WTC11 (cell line): ENCODE measurements around the gene EPS8L1.

Source experiments
- ATF3 ChIP-seq: sonication (generic); formaldehyde crosslinking; conservative IDR thresholded peaks from 2 replicates; pipeline ENCODE4 v1.8.1; 2022; ENCODE audit warnings: mild to moderate bottlenecking, missing genetic modification reagents
- CTCF ChIP-seq: fragments of 200-600 bp; IDR thresholded peaks from 2 replicates; pipeline ENCODE4 v1.8.0; 2022; ENCODE audit warnings: antibody characterized with exemption
- ESRRA ChIP-seq: sonication (generic); formaldehyde crosslinking; IDR thresholded peaks from 2 replicates; pipeline ENCODE4 v1.8.1; 2022; ENCODE audit warnings: mild to moderate bottlenecking, missing genetic modification reagents, borderline replicate concordance
- FOXK1 ChIP-seq: sonication (generic); formaldehyde crosslinking; IDR thresholded peaks from 2 replicates; pipeline ENCODE4 v1.8.0; 2022; ENCODE audit warnings: mild to moderate bottlenecking, moderate library complexity, missing genetic modification reagents
- MAX ChIP-seq: sonication (generic); formaldehyde crosslinking; IDR thresholded peaks from 2 replicates; pipeline ENCODE4 v1.8.0; 2022; ENCODE audit warnings: mild to moderate bottlenecking, missing genetic modification reagents
- TCF7 ChIP-seq: sonication (generic); formaldehyde crosslinking; IDR thresholded peaks from 2 replicates; pipeline ENCODE4 v1.8.0; 2022; ENCODE audit warnings: mild to moderate bottlenecking, low read depth, missing genetic modification reagents, moderate library complexity
- ZNF121 ChIP-seq: sonication (generic); formaldehyde crosslinking; IDR thresholded peaks from 2 replicates; pipeline ENCODE4 v1.8.0; 2023; ENCODE audit warnings: missing genetic modification reagents
- TF ChIP-seq, protein P1 (sequence below): fragments of 250-450 bp; sonication (Bioruptor Pico); IDR thresholded peaks from 2 replicates; pipeline ENCODE4 v1.8.0; 2021; ENCODE audit warnings: mild to moderate bottlenecking

GRCh38 chr19:55134736-55135135, 59.1 kb downstream of the EPS8L1 start:
- TF ChIP-seq MAX (CRISPR knock-in tag) (no peak), ATF3 (CRISPR knock-in tag) (no peak), TCF7 (no peak), ESRRA (no peak), ZNF121 (CRISPR knock-in tag) (no peak), FOXK1 (CRISPR knock-in tag) (no peak), CTCF (no peak)
- TF ChIP-seq, protein P1, sequence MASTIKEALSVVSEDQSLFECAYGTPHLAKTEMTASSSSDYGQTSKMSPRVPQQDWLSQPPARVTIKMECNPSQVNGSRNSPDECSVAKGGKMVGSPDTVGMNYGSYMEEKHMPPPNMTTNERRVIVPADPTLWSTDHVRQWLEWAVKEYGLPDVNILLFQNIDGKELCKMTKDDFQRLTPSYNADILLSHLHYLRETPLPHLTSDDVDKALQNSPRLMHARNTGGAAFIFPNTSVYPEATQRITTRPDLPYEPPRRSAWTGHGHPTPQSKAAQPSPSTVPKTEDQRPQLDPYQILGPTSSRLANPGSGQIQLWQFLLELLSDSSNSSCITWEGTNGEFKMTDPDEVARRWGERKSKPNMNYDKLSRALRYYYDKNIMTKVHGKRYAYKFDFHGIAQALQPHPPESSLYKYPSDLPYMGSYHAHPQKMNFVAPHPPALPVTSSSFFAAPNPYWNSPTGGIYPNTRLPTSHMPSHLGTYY (CRISPR knock-in tag), result no peak
